ENCODE results near the gene SORCS2. TPM values are rescaled to one million over a fixed set of nuclear protein-coding genes. Genes with fewer than 3 reads are reported as not detected.

Gene SORCS2
- total and polyA plus RNA-seq, 2 of the 8 experiments (the other 6 are each of a cell fraction or from before 2014, with no cell fraction given), result 0.36 to 1.8 TPM

- TF ChIP-seq KDM1A (IDR thresholded peaks at IDR 0.05; ENCODE audit: borderline replicate concordance, low read length), result no peak
- no peak for TF ChIP-seq ASH2L (IDR thresholded peaks at IDR 0.05; ENCODE audit: low read length)
- no peak for TF ChIP-seq JUND (IDR thresholded peaks at IDR 0.05; ENCODE audit: low read length)
- no peak for TF ChIP-seq CHD7 (IDR thresholded peaks at IDR 0.05; ENCODE audit: insufficient replicate concordance, low read length)
- TF ChIP-seq ZNF274 (IDR thresholded peaks at IDR 0.05; ENCODE audit: borderline replicate concordance, extremely low read depth, low read length), result no peak
Measured at GRCh38 chr4:7515390-7515902, 323.1 kb downstream of the SORCS2 start (continued).
